GM18520 (cell line): ENCODE measurements around the gene ANKRD55.
A peak's percentile ranks its signal among the peaks of the same experiment; 100 is the strongest.
"Not testable (repeated sequence)": the region's sequence is repeated elsewhere in the genome, so short reads cannot be mapped to it uniquely, and the experiment has no call there.

Experiments
- ATAC-seq: cut with Tn5 transposase; IDR thresholded peaks from one replicate; pipeline ENCODE4 v1.9.1; 2021; ENCODE audit not compliant: unreplicated experiment

ANKRD55 gene

DNA sequence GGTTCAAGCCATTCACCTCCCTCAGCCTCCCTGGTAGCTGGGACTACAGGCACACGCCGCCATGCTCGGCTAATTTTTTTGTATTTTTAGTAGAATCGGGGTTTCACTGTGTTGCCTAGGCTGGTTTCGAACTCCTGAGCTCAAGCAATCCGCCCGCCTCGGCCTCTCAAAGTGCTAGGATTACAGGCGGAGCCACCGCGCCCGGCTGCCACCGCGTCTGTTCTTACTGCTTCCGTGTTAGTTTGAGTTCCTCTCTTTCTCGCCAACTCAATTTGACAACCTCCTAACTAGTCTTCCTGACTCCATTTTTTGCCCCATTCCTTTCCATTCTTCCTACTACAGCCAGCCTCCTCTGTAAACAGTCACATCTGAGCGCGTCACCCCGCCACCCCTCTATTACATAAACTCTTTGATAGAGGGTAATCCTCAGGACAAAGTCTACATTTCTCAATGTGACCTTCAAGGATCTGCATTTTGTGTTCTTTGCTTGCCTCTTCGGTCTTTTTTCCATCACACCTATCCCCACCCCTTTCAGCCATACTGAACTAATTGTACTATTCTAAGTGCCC lies 149.8 kb downstream of the ANKRD55 start:
- ATAC-seq = no peak

DNA sequence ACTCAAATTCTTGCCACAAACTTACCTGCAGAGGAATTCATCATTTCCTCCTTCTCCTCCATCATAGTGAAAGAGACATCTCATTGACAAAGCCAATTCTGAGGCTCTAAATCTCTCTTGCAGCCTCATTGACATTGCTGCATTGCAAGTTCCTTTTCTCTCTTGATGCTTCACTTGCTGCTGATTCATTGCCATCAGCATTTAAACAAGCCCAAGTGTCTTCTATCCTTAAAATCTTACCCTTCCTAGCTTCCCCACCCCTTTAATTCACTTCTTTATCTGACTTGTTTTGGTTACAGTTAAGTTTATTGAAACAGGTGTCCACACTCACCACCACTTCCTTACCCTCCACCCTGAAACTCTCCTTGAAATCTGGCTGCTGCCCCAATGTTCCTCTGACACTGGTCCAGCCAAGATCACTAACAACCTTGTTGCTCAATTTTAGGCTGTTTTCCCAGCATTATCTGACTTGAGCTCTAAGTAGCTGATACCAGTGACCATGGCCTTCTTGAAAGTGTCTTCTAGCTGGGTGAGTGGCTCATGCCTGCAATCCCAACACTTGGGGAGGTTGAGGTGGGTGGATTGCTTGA lies 152.0 kb downstream of the ANKRD55 start:
- ATAC-seq = peak; percentile 49

DNA sequence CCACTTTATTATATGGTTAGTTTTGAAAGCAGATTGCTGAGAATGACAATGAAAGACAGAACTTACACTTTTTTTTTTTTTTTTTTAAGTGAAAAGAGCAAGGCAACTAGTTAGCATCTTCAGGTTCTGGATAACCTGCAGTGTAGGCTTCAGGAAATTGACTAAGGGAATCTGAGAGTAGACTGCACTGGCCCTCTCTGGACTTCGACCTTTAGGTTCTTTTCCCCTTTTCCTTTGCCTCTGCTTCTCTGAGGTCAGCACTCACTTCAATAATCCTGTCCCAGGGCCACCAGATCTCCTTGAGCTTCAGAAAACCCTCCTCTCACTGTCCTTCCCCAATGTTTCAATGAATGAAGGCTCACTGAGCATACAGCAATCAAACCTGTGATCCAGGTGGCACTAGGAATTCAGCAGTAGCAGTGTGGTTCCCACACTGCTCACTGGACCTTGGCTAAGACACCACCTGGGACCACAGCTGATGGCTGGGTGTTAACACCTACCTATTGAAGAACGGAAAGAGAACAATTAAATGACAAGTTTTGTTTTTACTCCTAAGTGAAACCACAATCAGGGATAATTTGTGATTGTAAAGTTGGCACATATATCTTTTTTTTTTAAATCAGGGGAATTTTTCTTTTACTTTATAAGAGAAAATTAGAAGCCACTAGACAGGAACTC lies 152.6 kb downstream of the ANKRD55 start:
- peak; percentile 75 for ATAC-seq

DNA sequence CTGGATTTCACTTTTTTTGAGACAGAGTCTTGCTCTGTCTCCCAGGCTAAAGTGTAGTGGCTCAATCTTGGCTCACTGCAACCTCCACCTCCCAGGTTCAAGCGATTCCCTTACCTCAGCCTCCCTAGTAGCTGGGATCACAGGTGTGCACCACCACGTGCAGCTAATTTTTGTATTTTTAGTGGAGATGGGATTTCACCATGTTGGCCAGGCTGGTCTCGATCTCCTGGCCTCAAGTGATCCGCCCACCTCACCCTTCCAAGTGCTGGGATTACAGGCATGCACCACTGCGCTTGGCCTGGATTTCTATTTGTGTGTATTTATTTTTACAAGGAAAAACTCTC lies 154.0 kb downstream of the ANKRD55 start:
- ATAC-seq = not testable (repeated sequence)

DNA sequence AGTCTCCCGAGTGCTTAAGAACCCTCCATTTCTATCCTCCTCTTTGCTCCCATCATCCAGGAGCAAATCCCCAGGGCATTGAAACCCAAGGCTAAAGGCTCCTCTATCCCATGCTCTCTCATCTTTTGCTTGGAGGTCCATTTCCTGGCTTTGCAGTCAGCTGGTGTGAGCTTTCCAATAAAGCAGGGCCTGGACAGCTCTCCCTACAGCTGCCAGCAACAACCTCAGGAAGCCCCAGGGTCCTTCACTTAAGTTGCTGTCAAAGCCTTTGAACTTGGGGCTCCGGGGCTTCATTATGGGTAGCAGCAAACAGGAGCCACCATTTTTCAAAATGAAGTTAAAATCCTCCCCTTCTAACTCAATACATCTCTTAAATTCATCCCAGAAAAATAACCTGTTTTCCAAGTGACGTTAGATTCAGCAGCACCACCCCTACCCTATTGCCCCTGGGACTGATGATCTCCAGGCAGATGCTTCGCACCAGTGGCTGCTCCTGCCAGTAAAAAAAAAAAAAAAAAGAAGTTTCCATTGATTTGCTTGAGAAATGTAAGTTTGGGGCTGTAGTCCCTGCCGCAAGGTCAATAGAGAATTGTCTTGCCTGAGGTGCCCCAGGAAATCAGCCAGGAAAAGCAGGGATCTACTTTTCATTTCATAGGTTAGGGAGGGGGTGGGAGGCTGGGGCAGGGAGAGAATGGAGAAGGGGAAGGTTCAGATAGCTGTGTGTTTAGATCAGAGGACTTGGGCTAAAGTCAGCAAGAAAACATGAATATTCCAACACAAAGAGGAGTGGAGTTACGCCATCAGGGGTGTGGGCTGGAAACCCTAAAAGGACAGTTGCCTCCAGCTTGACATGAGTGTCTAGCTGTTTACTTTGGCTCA lies 154.6 kb downstream of the ANKRD55 start:
- ATAC-seq = no peak

DNA sequence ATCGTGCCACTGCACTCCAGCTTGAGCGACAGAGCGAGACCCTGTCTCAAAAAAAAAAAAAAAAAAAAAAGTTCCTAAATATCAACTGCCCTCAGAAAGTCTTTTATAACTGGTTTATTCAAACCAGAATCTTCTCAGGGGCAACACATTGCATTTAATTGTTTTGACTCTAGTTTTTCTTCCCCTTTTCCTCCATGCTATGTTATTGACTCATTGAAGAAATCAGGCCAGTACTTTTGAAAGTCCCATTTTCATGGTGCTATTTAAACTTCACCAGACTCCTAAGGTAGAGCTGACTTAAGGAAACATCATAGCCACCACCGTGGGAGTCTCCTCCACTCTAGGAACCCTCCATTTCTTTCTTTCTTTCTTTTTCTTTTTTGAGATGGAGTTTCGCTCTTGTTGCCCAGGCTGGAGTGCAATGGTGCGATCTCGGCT lies 155.3 kb downstream of the ANKRD55 start:
- no peak for ATAC-seq

DNA sequence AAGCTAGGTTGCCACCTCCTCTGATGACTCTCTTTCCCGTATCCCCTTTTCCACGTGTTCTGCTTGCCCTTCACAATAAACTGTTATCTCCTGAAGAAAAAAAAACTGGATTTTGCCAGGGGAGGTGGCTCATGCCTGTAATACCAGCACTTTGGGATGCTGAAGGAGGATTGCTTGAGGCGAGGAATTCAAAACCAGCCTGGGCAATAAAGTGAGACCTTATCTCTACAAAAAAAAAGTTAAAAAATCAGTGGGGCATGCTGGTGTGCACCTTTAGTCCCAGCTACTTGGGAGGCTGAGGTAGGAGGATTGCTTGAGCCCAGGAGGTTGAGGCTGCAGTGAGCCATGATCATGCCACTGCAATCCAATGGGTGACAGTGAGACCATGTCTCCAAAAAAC lies 156.6 kb downstream of the ANKRD55 start:
- no peak for ATAC-seq

DNA sequence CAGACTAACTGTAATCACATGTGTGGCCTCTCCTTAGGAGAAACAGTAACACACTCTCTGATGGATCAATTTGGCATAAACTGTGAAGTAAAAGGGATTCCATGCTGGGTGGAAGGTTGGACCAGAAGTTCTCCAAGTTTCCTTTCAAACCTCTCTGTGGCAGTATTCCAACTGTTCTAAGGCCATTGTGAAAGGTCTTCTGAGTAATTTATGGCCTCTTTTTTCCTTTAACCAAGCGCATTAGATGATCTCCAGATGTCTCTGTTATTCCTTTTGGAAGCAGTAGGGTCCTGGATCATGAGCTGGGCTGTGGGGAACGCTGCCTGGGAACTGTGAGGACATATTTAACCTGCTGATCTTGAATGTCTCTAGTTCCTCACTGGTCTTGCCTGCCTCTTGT lies 157.8 kb downstream of the ANKRD55 start:
- ATAC-seq = no peak

DNA sequence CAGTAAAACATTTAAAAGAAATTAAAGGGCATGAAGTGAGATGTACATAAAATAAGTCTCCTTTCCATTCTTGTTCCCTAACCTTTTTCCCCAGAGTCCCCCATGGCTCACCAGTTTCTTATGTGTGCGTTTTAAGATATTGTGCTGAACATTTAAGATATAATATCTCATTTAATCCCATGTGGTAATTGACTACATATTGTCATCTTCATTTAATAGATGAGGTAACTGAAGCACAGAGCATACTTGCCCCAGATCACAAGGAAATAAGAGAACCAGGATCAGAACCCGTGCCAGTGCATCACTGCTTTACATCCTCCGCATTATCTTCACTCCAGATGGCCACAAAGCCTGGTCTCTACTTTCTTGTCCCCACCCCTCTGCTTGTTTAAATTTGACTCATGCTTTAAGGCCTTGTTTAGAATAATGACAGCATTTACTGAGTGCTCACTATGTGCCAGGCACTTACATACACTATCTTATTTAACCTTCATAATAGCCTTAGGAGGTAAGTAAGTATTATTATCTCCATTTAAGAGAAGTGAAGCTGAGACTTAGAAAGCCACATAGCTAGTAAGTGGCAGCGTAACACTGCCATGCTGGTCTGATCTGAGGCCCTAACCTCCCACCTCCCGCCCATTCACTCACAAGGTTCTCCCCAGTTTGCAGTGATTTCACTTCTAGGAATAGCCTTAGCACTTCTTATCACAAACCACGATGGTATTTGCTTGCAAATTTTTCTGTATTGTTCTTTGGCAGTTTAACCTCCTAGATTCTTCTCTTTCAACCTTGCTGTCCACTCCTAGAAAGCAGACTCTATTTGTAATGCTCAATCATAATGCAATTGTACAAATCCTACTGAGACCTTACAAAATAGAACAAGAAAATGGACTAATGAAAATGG lies 160.0 kb downstream of the ANKRD55 start:
- ATAC-seq = no peak

DNA sequence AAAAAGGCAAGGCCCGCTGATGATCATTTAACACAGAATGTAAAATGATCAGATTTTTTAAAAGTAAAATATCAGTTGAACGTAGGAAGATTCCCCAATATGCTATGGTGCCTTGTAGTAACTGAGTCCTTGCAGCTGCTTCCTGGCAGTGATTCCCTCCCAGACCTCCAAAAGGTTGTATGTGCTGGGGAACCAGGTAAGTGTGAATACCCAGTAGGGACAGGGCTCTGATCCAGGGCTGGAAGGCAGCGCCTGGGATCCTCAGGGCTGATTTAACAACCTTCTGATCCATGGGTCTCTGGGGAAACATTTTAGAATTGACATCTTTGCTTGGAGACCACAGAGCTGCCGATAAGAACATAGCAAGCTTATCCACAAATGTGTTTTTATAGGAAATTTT lies 161.7 kb downstream of the ANKRD55 start:
- ATAC-seq = no peak

DNA sequence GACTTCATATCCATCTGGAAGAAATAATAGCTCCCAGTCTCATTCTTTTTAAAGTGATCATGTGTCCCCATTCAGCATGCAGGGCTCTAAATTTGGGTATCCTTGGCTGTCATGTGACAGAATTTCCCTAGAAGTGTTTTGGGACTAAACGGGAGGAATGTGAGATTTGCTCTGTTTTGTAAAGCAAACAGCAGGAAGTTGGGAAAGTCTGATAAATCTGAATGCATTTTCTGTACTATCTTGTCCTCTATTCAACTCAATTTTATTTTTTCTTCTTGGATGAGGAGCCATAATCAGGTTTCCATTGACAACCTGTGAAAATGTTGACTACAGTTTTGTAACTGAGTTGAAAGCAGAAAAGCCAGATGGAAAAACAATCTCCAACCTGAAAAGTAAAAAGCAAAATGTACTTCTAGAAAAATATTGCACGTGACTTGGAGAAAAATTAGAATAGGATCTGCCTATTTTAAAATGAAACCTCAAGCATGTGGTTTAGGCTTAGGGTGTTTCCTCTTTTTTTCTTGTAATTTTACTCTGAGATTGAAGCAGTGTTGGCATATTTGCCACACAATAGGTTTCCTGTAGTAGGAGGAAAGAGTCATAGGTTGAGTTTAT lies 162.2 kb downstream of the ANKRD55 start:
- ATAC-seq = no peak

DNA sequence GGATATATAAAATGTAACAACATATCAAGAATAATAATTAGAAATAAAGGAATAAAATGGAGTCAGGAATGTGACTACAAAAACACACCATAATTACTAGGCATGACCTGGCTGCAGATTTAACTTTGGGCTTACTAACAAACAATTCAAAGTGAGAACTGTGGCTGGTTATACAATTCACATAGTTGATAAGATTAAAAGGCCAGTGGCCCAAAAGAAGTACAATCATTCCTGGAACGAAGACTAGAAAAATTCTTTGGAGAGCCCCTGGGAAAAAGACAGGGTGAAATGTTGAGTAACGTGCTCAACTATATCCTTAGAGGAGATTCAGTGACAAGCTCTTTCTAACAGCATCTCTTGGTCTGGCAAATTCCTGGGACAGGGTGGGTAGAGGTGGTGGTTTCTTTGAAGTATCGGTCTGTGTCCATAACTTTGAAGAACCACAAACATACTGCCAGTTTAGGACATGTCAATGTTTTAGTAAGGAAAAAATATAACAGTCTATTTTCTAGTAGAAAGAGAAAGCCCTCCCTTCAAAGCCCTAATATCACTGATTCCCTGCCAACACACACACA lies 163.4 kb downstream of the ANKRD55 start:
- no peak for ATAC-seq

DNA sequence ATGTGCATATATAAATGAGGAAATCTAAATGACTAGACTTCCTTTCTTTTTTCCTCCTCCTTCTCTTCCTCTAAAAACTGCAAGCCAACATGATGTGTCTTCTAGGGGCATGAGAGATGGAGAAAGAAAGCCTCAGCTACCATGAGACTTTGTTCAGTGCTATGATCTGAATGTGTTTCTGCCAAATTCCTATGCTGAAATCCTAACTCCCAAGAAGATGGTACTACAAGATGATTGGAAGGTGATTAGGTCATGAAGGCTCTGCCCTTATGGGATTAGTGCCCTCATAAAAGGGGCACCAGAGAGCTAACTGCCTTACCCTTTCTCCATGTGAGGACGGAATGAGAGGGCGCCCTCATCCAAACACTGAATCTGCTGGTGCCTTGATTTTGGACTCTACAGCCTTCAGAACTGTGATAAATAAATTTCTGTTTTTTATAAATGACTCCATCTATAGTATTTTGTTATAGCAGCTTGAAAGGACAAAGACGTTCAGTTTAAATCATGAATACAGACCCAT lies 166.1 kb downstream of the ANKRD55 start:
- ATAC-seq = no peak

DNA sequence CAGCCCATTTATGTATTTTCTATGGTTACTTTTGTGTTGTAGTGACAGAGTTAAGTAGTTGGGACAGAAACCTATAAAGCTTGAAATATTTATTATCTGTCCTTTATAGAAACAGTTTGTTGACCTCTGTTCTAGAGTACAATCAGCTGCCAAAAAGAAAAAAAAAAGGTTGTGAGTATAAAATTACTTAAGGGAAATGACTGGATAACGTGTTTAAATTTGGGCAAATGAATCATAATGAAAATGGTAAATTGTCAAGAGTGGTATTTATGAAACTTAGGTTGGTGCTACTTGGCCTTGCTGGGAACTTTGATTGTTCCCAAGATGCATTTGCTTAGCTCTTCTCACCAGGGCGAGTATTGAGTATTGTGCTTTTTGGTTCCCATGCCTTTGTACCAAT lies 168.1 kb downstream of the ANKRD55 start:
- no peak for ATAC-seq

DNA sequence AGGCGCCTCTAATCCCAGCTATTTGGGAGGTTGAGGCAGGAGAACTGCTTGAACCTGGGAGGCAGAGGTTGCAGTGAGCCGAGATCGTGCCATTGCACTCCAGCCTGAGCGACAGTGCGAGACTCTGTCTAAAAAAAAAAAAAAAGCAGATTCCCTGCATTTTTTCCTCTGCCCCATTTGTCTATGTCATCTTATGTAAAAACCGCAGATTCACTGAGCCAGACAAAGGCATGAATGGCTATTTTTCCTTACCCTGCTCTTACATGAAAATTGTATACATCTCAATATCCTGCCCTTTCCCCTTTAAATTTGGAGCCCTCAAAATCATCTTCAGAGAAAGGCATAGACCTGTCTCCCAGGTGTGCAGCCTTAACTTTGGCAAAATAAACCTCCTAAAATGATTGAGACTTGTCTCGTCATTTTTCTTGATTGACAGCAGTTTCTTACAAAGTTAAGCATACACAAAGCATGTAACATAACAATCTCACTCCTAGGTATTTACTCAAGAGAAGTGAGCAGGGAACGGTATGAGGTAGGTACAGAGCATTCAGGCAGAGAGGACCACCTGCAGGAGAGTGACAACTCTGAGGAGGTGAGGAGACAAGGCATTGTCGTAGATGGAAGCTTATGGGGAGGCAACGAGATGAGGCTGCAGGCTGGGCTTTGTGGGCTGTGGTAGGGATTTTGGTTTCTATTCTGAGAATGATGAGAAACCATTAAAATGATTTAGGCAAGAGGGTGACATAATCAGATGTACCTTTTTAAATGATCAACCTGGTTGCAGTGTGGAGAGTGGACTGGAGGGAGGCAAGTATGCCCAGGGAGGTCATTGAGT lies 172.6 kb downstream of the ANKRD55 start:
- ATAC-seq = no peak

DNA sequence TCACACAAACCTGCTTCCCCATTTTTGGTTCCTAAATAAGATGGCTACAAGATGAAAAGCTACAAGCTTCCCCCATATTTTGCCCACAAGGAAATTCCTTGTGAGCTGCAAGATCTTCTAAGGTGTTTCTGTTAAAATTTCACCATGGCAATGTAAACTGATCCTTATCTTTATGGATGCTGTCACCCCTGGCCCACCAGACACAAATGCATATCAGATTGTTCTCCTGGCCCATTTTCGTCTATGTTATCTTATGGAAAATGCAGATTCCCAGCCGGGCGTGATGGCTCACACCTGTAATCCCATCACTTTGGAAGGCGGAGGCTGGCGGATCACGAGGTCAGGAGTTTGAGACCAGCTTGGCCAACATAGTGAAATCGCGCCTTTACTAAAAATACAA lies 173.3 kb downstream of the ANKRD55 start:
- no peak for ATAC-seq

DNA sequence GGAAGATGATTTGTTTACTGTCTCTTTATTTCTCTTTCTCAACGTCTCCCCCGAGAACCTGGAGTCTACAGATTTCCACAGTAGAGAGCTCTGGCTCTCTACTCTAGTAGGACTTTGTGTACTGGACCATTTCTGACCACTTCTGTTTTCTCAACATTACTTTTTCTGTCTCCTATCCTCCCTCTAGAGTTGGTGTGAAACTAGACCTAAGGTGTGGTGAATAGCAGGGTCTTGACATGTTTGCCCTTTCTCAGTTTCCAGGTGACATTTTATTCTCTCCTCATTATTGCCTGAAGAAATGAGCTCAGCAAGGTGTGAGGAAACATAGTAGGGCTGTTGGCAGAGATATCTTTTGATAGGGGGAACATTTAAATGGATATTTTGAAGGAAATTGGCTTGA lies 176.3 kb downstream of the ANKRD55 start:
- no peak for ATAC-seq

DNA sequence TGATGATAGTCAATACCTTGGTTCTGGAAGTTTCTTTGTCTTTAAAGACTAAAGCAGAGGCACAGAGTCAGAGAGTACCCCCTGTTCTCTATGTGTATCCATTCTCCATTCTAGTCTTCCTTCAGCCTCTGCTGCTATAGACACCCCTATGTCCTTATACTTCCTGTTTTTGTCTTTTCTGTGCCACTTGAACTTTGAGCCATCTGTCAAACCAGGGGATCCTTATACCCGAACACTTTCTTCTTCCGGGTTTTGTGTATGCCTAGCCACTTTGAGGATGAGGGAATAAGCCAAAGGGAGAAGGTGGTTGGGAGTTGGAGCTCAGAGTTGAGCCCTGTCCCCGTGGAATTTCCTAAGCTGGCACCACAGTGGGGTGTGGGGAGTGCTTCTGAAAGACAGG lies 177.3 kb downstream of the ANKRD55 start:
- ATAC-seq = no peak

DNA sequence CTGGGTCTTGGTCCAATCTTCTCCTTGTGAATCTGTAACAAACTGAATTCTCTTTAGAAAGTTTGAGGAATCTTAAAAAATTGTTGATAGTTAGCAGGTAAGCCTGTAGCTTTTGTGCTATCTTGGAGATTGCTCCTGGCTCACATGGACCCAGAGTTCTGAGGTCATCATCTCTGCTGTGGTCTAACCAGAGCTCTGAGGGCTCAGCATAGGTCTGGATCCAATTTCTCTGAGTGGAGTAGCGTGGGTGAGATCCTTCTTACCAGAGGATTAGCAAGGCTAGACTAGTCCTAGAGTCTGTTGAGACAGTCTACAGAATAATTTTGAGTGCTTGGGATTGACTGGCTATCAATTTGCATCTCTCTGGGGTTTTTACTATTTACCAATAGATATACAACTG lies 177.8 kb downstream of the ANKRD55 start:
- no peak for ATAC-seq
